ENCODE data around the gene RBP3.

Gene RBP3

DNA sequence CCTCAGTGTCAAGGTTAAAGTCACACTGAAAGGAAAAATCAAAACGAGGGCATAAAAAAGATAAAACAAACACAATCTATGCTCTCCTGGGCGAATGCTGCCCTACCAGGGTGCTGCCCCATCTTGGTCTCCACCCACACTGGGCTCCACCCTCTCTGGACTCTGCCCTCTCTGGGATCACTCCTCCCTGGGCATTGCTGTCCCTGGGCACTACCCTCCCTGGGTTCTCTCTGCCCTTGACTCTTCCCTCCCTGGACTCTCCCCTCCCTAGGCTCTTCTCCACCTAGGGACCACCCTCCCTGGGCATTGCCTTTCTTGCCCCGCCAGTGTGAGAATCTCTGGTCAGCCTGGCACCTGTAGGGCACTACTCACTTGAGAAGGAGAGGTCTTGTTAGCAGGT, 17.4 kb upstream of the RBP3 start:
- TF ChIP-seq, protein P1, sequence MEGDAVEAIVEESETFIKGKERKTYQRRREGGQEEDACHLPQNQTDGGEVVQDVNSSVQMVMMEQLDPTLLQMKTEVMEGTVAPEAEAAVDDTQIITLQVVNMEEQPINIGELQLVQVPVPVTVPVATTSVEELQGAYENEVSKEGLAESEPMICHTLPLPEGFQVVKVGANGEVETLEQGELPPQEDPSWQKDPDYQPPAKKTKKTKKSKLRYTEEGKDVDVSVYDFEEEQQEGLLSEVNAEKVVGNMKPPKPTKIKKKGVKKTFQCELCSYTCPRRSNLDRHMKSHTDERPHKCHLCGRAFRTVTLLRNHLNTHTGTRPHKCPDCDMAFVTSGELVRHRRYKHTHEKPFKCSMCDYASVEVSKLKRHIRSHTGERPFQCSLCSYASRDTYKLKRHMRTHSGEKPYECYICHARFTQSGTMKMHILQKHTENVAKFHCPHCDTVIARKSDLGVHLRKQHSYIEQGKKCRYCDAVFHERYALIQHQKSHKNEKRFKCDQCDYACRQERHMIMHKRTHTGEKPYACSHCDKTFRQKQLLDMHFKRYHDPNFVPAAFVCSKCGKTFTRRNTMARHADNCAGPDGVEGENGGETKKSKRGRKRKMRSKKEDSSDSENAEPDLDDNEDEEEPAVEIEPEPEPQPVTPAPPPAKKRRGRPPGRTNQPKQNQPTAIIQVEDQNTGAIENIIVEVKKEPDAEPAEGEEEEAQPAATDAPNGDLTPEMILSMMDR (IDR thresholded peaks at IDR 0.05), result no peak
- no peak for TF ChIP-seq ZFX (IDR thresholded peaks at IDR 0.05; ENCODE audit: borderline replicate concordance)
- peak overlapping the region; percentile 56 for H3K27ac ChIP-seq

DNA sequence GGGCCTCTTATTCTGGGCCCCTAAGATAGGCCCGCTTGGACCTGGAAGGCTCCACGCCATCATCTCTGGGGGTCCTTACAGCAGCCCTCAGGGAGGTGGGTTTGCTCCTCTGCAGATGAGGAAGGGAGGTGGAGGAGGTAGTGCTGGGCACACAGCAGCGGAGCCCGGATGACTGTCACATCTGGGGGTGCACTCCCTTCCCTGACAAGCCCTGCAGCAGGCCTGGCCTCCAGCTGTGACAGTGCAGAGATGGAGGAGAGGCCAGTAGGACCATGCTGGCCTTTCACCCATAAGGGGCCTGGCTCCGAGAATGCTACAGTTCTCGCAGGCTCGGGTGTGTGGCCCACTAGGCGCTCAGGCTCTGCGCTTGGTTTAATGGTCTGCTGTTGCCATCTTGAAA, 16.7 kb upstream of the RBP3 start:
- TF ChIP-seq ZFX (IDR thresholded peaks at IDR 0.05; ENCODE audit: borderline replicate concordance), result no peak
- TF ChIP-seq, protein P1 (IDR thresholded peaks at IDR 0.05), result no peak
- no peak overlapping the region; the same call in 1 of the 2 replicates for H3K27ac ChIP-seq

DNA sequence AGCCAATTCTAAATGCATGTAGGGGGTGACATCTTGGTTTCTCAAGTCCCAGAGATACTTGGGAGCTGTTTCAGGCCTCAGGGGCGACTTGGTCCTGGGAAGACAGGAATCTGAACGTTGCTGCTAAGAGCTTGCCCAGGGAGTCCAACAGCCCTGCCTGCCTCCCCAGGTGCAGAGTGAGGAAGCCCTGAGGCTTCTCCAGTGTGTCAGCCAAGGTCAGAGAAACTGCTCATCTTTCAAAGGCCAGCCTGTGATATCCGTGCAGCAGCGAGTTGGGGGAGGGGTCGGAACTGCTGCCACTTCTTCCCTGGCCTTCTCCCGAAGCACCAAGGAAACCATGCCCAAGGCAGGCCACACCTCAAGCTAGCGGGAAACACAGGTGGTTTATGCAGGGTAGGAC, 16.2 kb upstream of the RBP3 start:
- TF ChIP-seq, protein P1 (IDR thresholded peaks at IDR 0.05), result no peak
- no peak for TF ChIP-seq ZFX (IDR thresholded peaks at IDR 0.05; ENCODE audit: borderline replicate concordance)

DNA sequence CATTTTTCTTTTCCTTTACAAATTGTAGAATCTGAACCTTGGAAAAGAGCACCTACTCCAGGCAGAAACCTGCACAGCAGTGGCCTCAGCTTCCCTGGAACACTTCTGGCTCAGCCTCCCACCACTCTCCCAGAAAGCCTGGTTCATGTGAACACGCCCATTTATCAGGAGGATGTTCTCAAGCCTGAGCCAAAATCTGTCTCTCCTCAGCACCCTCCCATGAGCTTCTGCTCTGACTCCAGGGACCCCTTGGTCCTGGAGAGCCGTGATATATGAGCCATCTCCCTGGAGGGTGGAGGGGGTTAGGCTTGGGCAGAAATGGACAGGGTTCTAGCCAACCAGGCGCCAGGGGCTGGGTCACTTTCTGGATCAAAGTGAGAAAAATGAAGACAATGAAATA, 15.8 kb upstream of the RBP3 start:
- no peak overlapping the region for H3K27ac ChIP-seq
- TF ChIP-seq, protein P1 (IDR thresholded peaks at IDR 0.05), result no peak
- no peak for TF ChIP-seq ZFX (IDR thresholded peaks at IDR 0.05; ENCODE audit: borderline replicate concordance)

More for the DNA sequence above, 16.2 kb upstream of the RBP3 start:
- H3K27ac ChIP-seq, result no peak overlapping the region

DNA sequence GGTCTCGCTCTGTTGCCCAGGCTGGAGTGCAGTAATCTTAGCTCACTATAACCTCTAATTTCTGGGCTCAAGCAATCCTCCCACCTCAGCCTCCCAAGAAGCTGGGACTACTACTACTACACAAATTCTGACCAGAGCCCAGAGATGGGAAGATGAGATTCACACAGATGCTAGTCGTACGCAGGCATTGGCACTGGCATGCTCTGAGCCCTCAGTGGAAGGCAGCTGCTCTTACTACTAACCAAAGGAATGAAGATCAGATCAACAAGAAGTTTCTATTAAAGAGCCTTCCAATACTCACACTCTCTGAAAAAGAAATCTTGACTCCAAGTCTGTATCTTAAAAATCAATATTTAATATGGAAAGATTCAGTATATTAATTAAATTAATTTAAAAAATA, 15.2 kb upstream of the RBP3 start:
- no peak overlapping the region for H3K27ac ChIP-seq
- no peak for TF ChIP-seq ZFX (IDR thresholded peaks at IDR 0.05; ENCODE audit: borderline replicate concordance)

DNA sequence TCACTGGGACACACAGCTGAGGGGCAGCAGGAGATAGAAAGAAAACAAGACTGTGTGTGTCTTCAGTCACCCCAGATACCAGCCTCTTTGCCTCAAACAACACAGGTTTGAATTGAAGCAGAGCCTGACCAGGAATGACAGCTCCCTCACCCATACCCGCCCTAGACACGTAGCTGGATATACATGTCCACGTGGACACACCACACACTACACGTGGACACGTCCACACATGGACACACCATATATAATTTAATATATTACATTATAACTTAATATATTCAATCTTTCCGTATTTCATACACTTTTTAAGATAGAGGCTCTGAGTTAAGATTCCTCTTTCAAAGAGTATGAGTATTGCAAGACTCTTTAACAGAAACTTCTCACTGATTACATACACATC, 14.6 kb upstream of the RBP3 start:
- no peak overlapping the region for H3K27ac ChIP-seq
- TF ChIP-seq ZFX (IDR thresholded peaks at IDR 0.05; ENCODE audit: borderline replicate concordance), result no peak
- TF ChIP-seq, protein P1 (IDR thresholded peaks at IDR 0.05), result no peak

DNA sequence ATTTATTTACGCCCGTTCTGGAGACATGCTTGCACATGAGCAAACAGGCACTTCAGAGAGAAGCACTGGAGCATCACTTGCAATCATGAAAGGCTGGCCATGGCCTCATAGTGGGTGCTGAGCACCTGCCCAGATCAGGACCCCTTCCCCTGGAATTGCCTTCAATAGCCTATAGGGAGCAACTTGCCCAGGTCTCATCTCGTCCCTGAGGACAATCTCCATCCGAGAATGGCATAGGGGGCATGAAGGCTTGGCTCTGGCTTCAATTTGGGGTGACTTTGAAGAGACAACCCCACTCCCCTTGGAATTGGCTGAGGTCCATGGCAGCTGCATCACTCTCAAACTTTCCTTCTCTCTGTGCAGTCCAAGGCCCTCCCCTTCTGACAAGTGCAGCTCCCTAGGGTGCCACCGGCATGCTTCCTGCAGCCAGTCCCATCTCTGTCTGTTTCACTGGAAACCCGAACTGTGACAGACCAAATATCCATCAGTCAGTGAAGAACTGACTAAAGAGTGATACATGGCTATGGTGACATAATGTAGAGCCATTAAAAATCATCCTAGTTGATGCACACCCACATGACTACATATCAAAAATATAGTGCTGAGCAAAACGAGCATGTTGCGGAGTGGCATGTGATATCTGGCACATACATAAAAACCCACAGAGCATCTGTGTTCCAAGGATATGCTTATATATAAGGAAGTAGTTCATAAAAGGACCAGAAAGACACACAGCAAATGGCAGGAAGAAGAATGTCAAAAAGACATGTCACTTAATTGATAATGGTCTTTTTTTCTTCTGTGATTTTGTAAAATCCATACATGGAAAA, 13.5 kb upstream of the RBP3 start:
- no peak overlapping the region for H3K27ac ChIP-seq
- no peak for TF ChIP-seq ZFX (IDR thresholded peaks at IDR 0.05; ENCODE audit: borderline replicate concordance)
- TF ChIP-seq, protein P1 (IDR thresholded peaks at IDR 0.05), result no peak
